ENCODE results near the gene MAN1C1.

Gene MAN1C1

DNA sequence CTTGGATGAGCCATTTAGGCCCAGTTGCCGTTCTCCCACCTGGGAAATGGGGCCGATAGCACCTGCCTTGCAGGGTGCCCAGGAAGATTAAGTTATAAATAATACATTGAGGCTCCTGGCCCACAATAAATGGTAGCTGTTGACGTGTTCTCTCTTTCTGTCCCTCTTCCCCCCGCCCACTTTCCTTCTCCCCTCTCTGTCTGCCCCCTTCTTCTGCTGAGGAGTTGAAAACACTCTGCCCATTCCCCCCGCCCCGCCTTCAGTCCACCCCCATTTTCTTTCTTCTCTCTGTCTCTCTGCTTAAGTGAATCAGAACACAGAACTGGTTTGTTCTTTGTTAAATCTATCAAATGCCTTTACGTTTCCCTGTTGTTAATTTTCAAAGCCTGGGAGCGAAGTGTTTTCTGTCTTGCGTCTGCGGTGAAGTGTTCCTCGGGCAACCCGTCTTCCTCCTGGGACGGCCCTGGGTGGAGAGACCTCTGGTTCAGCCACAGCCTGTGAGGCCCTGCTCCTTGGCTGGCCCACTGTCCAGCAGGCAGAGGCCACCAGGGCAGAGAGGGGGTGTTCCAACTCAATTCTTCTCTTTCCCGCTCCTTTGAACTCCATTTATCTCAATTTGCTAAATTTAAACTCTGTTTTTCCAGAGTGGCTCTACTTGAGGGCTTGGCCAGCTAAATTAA lies 154.1 kb downstream of the MAN1C1 start:
- no peak for ATAC-seq
- TF ChIP-seq, protein P1, sequence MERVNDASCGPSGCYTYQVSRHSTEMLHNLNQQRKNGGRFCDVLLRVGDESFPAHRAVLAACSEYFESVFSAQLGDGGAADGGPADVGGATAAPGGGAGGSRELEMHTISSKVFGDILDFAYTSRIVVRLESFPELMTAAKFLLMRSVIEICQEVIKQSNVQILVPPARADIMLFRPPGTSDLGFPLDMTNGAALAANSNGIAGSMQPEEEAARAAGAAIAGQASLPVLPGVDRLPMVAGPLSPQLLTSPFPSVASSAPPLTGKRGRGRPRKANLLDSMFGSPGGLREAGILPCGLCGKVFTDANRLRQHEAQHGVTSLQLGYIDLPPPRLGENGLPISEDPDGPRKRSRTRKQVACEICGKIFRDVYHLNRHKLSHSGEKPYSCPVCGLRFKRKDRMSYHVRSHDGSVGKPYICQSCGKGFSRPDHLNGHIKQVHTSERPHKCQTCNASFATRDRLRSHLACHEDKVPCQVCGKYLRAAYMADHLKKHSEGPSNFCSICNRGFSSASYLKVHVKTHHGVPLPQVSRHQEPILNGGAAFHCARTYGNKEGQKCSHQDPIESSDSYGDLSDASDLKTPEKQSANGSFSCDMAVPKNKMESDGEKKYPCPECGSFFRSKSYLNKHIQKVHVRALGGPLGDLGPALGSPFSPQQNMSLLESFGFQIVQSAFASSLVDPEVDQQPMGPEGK (CRISPR knock-in tag; IDR thresholded peaks at IDR 0.05; ENCODE audit: borderline replicate concordance), result no peak
- TF ChIP-seq ZFP3 (CRISPR knock-in tag; IDR thresholded peaks at IDR 0.05) (no peak), PPARA (CRISPR knock-in tag; IDR thresholded peaks at IDR 0.05; ENCODE audit: borderline replicate concordance) (no peak), TCF4 (CRISPR knock-in tag; IDR thresholded peaks at IDR 0.05; ENCODE audit: borderline replicate concordance) (no peak), CSDC2 (CRISPR knock-in tag; IDR thresholded peaks at IDR 0.05) (no peak), ARNTL (CRISPR knock-in tag; IDR thresholded peaks at IDR 0.05; ENCODE audit: borderline replicate concordance, low read depth) (no peak), TOX (CRISPR knock-in tag; IDR thresholded peaks at IDR 0.05; ENCODE audit: borderline replicate concordance) (no peak), ZNF70 (CRISPR knock-in tag; IDR thresholded peaks at IDR 0.05) (no peak), GLIS3 (CRISPR knock-in tag; IDR thresholded peaks at IDR 0.05) (no peak), SNAI2 (CRISPR knock-in tag; IDR thresholded peaks at IDR 0.05) (no peak), ZNF8 (CRISPR knock-in tag; IDR thresholded peaks at IDR 0.05) (no peak), BACH2 (CRISPR knock-in tag; IDR thresholded peaks at IDR 0.05; ENCODE audit: borderline replicate concordance) (no peak), ZC3H10 (CRISPR knock-in tag; IDR thresholded peaks at IDR 0.05) (no peak), ESRRG (CRISPR knock-in tag; IDR thresholded peaks at IDR 0.05) (no peak), OSR1 (CRISPR knock-in tag; IDR thresholded peaks at IDR 0.05) (no peak)
- TF ChIP-seq, protein P2, sequence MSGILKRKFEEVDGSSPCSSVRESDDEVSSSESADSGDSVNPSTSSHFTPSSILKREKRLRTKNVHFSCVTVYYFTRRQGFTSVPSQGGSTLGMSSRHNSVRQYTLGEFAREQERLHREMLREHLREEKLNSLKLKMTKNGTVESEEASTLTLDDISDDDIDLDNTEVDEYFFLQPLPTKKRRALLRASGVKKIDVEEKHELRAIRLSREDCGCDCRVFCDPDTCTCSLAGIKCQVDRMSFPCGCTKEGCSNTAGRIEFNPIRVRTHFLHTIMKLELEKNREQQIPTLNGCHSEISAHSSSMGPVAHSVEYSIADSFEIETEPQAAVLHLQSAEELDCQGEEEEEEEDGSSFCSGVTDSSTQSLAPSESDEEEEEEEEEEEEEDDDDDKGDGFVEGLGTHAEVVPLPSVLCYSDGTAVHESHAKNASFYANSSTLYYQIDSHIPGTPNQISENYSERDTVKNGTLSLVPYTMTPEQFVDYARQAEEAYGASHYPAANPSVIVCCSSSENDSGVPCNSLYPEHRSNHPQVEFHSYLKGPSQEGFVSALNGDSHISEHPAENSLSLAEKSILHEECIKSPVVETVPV (CRISPR knock-in tag; IDR thresholded peaks at IDR 0.05), result no peak
- TF ChIP-seq, protein P3, sequence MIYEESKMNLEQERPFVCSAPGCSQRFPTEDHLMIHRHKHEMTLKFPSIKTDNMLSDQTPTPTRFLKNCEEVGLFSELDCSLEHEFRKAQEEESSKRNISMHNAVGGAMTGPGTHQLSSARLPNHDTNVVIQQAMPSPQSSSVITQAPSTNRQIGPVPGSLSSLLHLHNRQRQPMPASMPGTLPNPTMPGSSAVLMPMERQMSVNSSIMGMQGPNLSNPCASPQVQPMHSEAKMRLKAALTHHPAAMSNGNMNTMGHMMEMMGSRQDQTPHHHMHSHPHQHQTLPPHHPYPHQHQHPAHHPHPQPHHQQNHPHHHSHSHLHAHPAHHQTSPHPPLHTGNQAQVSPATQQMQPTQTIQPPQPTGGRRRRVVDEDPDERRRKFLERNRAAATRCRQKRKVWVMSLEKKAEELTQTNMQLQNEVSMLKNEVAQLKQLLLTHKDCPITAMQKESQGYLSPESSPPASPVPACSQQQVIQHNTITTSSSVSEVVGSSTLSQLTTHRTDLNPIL (CRISPR knock-in tag; IDR thresholded peaks at IDR 0.05; ENCODE audit: low read depth), result no peak
- TF ChIP-seq, protein P4, sequence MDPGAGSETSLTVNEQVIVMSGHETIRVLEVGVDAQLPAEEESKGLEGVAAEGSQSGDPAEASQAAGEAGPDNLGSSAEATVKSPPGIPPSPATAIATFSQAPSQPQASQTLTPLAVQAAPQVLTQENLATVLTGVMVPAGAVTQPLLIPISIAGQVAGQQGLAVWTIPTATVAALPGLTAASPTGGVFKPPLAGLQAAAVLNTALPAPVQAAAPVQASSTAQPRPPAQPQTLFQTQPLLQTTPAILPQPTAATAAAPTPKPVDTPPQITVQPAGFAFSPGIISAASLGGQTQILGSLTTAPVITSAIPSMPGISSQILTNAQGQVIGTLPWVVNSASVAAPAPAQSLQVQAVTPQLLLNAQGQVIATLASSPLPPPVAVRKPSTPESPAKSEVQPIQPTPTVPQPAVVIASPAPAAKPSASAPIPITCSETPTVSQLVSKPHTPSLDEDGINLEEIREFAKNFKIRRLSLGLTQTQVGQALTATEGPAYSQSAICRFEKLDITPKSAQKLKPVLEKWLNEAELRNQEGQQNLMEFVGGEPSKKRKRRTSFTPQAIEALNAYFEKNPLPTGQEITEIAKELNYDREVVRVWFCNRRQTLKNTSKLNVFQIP (CRISPR knock-in tag; IDR thresholded peaks at IDR 0.05; ENCODE audit: borderline replicate concordance, low read depth), result no peak
- TF ChIP-seq, protein P5, sequence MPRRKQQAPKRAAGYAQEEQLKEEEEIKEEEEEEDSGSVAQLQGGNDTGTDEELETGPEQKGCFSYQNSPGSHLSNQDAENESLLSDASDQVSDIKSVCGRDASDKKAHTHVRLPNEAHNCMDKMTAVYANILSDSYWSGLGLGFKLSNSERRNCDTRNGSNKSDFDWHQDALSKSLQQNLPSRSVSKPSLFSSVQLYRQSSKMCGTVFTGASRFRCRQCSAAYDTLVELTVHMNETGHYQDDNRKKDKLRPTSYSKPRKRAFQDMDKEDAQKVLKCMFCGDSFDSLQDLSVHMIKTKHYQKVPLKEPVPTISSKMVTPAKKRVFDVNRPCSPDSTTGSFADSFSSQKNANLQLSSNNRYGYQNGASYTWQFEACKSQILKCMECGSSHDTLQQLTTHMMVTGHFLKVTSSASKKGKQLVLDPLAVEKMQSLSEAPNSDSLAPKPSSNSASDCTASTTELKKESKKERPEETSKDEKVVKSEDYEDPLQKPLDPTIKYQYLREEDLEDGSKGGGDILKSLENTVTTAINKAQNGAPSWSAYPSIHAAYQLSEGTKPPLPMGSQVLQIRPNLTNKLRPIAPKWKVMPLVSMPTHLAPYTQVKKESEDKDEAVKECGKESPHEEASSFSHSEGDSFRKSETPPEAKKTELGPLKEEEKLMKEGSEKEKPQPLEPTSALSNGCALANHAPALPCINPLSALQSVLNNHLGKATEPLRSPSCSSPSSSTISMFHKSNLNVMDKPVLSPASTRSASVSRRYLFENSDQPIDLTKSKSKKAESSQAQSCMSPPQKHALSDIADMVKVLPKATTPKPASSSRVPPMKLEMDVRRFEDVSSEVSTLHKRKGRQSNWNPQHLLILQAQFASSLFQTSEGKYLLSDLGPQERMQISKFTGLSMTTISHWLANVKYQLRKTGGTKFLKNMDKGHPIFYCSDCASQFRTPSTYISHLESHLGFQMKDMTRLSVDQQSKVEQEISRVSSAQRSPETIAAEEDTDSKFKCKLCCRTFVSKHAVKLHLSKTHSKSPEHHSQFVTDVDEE (CRISPR knock-in tag; IDR thresholded peaks at IDR 0.05), result no peak

DNA sequence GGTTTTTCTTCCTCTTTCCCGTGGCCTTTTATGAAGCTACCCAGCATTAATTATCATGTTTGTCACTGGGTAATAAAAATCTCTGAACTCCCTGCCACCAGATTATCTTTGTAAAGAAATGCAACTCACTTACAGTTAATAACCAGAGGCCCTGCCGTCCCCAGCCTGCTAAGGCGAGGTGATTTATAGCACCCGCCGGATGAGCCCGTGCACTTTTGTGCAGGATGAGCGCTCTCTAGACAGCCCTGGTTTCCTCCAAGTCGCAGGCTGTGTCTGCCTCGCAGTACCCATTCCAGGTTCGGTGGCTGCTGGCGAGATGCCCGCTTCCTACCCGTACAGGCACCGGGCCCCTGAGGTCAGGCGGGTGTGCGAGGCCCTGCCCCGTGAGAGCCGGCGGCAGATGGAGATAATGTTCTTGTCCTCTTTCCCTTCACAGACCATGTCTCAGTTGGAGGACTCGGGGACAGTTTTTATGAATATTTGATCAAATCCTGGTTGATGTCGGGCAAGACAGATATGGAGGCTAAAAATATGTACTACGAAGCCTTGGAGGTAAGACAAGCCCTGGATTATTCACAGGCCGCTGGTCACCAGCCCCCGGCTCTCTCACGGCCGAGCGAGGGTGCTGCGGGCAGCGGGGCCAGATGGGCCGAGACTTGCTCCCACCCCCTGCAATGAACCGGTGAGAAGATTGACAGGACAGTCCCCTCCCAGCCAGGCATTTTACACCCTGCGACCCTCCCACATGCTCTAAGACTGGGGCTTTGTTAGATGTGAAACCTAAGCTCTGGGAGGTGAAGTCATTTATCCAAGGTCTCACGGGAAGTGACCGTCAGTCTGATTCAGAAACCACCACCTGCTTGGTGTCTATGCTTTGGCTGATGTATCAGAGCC lies 154.9 kb downstream of the MAN1C1 start:
- TF ChIP-seq TOX (CRISPR knock-in tag; IDR thresholded peaks at IDR 0.05; ENCODE audit: borderline replicate concordance) (no peak), PPARA (CRISPR knock-in tag; IDR thresholded peaks at IDR 0.05; ENCODE audit: borderline replicate concordance) (no peak), ZNF70 (CRISPR knock-in tag; IDR thresholded peaks at IDR 0.05) (0 out of 2 replicates have a peak, but pooled peaks have one; percentile 27), OSR1 (CRISPR knock-in tag; IDR thresholded peaks at IDR 0.05) (no peak), RARB (CRISPR knock-in tag; IDR thresholded peaks at IDR 0.05) (no peak), TCF4 (CRISPR knock-in tag; IDR thresholded peaks at IDR 0.05; ENCODE audit: borderline replicate concordance) (peak; percentile 18; the same call in 1 of the 2 replicates), ZNF565 (CRISPR knock-in tag; conservative IDR thresholded peaks at IDR 0.05; ENCODE audit: low read depth) (no peak), ZC3H10 (CRISPR knock-in tag; IDR thresholded peaks at IDR 0.05) (no peak), ZNF8 (CRISPR knock-in tag; IDR thresholded peaks at IDR 0.05) (no peak), GLIS3 (CRISPR knock-in tag; IDR thresholded peaks at IDR 0.05) (no peak), ARNTL (CRISPR knock-in tag; IDR thresholded peaks at IDR 0.05; ENCODE audit: borderline replicate concordance, low read depth) (no peak), ISL1 (CRISPR knock-in tag; IDR thresholded peaks at IDR 0.05) (no peak)
- TF ChIP-seq, protein P1 (CRISPR knock-in tag; IDR thresholded peaks at IDR 0.05; ENCODE audit: borderline replicate concordance), result no peak
- TF ChIP-seq, protein P4 (CRISPR knock-in tag; IDR thresholded peaks at IDR 0.05; ENCODE audit: borderline replicate concordance, low read depth), result no peak
- ATAC-seq, result peak; percentile 16; the same call in 1 of the 3 replicates

All from SK-N-SH treated with all-trans-retinoic acid at 6 μM for 48 hours (cell line).